Measurements from ENCODE around the gene GTF2H2C. TPM values are rescaled to one million over a fixed set of nuclear protein-coding genes. Genes with fewer than 3 reads are reported as not detected.
"Not testable (repeated sequence)": the region's sequence is repeated elsewhere in the genome, so short reads cannot be mapped to it uniquely, and the experiment has no call there.

GTF2H2C gene
- polyA plus RNA-seq, 12 donors = 25.6 to 60.7 (median 34.9) TPM; not detected in 1

GRCh38 chr5:69560587-69561431 lies 818 bp downstream of the GTF2H2C start:
- DNase-seq = not testable (repeated sequence)

- not testable (repeated sequence) for DNase-seq
Observed at GRCh38 chr5:69566172-69566571, 6.2 kb downstream of the GTF2H2C start.

GRCh38 chr5:69568072-69568471 lies 8.1 kb downstream of the GTF2H2C start:
- not testable (repeated sequence) for DNase-seq

GRCh38 chr5:69583356-69583755 lies 23.4 kb downstream of the GTF2H2C start:
- not testable (repeated sequence) for DNase-seq

- not testable (repeated sequence) for DNase-seq
Observed at GRCh38 chr5:69596114-69596840, 36.3 kb downstream of the GTF2H2C start.

- not testable (repeated sequence) for DNase-seq
Observed at GRCh38 chr5:69601947-69602346, 42.0 kb downstream of the GTF2H2C start.

- DNase-seq = not testable (repeated sequence)
Observed at GRCh38 chr5:69606839-69607238, 46.8 kb downstream of the GTF2H2C start.

GRCh38 chr5:69607750-69608149 lies 47.8 kb downstream of the GTF2H2C start:
- not testable (repeated sequence) for DNase-seq

- DNase-seq = not testable (repeated sequence)
Observed at GRCh38 chr5:69608861-69609496, 49.0 kb downstream of the GTF2H2C start.

- DNase-seq = not testable (repeated sequence)
Observed at GRCh38 chr5:69614843-69615242, 54.9 kb downstream of the GTF2H2C start.

- DNase-seq = not testable (repeated sequence)
Observed at GRCh38 chr5:69631879-69632278, 71.9 kb downstream of the GTF2H2C start.

Other genes starting within 250 kb of the GTF2H2C start
- gene CCDC125, start 227.4 kb upstream of the GTF2H2C start, polyA plus RNA-seq (ENCODE audit: insufficient read length in 12 of 12) = 10 to 100 TPM in 1 of 12 donors, 1 to 10 TPM in 10, not detected in 1; 2.6 to 11.9 (median 3.9) TPM
- 10 to 100 TPM in 11 of 12 donors, not detected in 1; 31.2 to 55.5 (median 43.9) TPM for gene AK6, start 190.7 kb upstream of the GTF2H2C start, polyA plus RNA-seq (ENCODE audit: insufficient read length in 12 of 12)
- 10 to 100 TPM in 11 of 12 donors, not detected in 1; 30.2 to 52.8 (median 42.9) TPM for gene TAF9, start 190.7 kb upstream of the GTF2H2C start, polyA plus RNA-seq (ENCODE audit: insufficient read length in 12 of 12)
- 10 to 100 TPM in 11 of 12 donors, not detected in 1; 25.8 to 38.8 (median 29.2) TPM for gene RAD17, start 190.4 kb upstream of the GTF2H2C start, polyA plus RNA-seq (ENCODE audit: insufficient read length in 12 of 12)
- 1 to 10 TPM in 3 of 12 donors, under 1 TPM in 8, not detected in 1; 0.18 to 6.2 (median 0.37) TPM for gene MARVELD2, start 145.1 kb upstream of the GTF2H2C start, polyA plus RNA-seq (ENCODE audit: insufficient read length in 12 of 12)
- gene OCLN, start 67.4 kb upstream of the GTF2H2C start, polyA plus RNA-seq (ENCODE audit: insufficient read length in 12 of 12) = 10 to 100 TPM in 1 of 12 donors, 1 to 10 TPM in 8, under 1 TPM in 2, not detected in 1; 0.67 to 17.2 (median 2.2) TPM